Left cardiac atrium (tissue), 4 donors: ENCODE measurements around the gene DNAH5. TPM values are rescaled to one million over a fixed set of nuclear protein-coding genes. Genes with fewer than 3 reads are reported as not detected.
"Not testable (repeated sequence)": the region's sequence is repeated elsewhere in the genome, so short reads cannot be mapped to it uniquely, and the experiment has no call there.

Experiments used
- ATAC-seq, 2 donors: fragments of 200-7000 bp; cut with Tn5 transposase; one replicate each; pipeline ENCODE4 v1.9.1; 2020; ENCODE audit warnings: mild to moderate bottlenecking in 2 of 2, moderate library complexity in 2 of 2
- DNase-seq: peaks from one replicate; pipeline ENCODE4 v3.0.0-alpha.2; 2020
- intact Hi-C, 2 donors: fragments of 100-400 bp; cut with DNase I; formaldehyde crosslinking; loops; one replicate each; pipeline versions ENCODE4 v1.14.1 to v1.15.1; 2022 to 2023
- long read RNA-seq: library from polyadenylated mRNA; unstranded; transcript quantifications from one replicate; pipeline ENCODE4 v2.0.0, GENCODE V29; 2021
- total RNA-seq, 2 donors: library from RNA; stranded (reverse); fragmentation: NEBNext Ultra II Directional; extraction: Animal tissue kit (Norgen Biotek cat#: 25700); gene quantifications; one replicate each; pipeline ENCODE4 v1.2.1, GENCODE V29; 2021
- donor health status: DM: no; HTN: yes; CAD: no.
- donor health status: DM: no; HTN: yes; CAD: no; lungs with severe emphysema.
- donor health status: DM: yes; HTN: yes; CAD: no.
- donor health status: Dilated cardiomyopathy.

Gene DNAH5, protein sequence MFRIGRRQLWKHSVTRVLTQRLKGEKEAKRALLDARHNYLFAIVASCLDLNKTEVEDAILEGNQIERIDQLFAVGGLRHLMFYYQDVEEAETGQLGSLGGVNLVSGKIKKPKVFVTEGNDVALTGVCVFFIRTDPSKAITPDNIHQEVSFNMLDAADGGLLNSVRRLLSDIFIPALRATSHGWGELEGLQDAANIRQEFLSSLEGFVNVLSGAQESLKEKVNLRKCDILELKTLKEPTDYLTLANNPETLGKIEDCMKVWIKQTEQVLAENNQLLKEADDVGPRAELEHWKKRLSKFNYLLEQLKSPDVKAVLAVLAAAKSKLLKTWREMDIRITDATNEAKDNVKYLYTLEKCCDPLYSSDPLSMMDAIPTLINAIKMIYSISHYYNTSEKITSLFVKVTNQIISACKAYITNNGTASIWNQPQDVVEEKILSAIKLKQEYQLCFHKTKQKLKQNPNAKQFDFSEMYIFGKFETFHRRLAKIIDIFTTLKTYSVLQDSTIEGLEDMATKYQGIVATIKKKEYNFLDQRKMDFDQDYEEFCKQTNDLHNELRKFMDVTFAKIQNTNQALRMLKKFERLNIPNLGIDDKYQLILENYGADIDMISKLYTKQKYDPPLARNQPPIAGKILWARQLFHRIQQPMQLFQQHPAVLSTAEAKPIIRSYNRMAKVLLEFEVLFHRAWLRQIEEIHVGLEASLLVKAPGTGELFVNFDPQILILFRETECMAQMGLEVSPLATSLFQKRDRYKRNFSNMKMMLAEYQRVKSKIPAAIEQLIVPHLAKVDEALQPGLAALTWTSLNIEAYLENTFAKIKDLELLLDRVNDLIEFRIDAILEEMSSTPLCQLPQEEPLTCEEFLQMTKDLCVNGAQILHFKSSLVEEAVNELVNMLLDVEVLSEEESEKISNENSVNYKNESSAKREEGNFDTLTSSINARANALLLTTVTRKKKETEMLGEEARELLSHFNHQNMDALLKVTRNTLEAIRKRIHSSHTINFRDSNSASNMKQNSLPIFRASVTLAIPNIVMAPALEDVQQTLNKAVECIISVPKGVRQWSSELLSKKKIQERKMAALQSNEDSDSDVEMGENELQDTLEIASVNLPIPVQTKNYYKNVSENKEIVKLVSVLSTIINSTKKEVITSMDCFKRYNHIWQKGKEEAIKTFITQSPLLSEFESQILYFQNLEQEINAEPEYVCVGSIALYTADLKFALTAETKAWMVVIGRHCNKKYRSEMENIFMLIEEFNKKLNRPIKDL (N-terminal part only)
- under 1 TPM; 0.24 to 0.34 TPM for total RNA-seq
- long read RNA-seq = 0 reads

DNA sequence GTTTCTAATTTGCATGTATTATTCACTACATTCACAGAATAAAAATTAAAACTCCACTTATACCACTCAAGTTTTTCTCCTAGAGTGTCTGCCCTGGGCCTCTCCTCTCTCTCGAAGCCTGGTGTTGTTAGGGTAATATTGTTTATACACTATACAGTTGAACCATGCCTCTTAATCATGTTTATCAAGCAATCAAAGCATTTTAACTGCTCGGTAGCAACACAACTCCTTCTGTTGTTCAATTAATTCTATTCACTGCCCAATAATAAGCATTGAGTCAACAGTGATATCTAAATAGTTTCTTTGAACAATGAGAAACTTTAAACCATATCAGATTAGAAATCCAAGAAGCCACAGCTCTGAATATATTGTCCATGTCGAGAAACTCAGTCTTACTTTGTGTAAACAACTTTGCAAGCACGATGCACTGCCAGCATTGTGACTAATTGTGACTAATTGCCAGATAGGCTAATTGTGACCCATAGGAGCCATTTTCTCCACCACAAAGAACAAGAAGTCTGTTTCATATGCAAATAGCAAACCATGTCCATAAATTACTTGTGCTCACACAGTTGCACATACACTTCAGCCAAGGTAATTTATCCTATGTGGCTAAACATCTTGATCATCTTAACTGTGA is at the start of gene DNAH5:
Gene DNAH5 (minus strand): TSS at position 129 of the 640 bp plus-strand sequence. CDS start 250 bp downstream, outside the sequence.
- ATAC-seq = no peak
- intact Hi-C loops = no loop called here

DNA sequence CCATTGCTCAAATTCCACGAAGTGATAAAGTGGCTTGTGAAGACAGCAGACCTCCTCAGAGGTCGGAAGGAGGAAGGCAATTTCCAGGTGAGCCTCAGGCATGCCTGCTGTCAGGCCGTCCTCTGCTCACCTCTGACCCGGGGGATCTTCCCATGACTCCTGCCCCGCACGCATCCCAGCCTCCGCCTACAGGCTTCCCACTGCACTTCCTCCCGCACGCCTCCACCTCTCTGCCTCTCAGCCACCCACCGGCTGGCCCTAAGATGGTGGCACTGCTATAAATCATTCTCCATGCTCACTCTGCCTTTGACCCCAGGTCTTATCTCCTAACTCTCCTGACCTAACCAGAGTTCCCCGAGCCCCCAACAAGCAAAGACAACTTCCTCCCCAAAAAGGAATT is 49.4 kb upstream of the DNAH5 start:
- DNase-seq (no peak), ATAC-seq (no peak)
- intact Hi-C loops = loop anchor here (5.0 to 10.0 kb wide), 2 partner anchors 111 to 278 kb away; no protein-coding TSS in a partner anchor

More for the DNA sequence above, at the start of gene DNAH5:
- no peak for DNase-seq

DNA sequence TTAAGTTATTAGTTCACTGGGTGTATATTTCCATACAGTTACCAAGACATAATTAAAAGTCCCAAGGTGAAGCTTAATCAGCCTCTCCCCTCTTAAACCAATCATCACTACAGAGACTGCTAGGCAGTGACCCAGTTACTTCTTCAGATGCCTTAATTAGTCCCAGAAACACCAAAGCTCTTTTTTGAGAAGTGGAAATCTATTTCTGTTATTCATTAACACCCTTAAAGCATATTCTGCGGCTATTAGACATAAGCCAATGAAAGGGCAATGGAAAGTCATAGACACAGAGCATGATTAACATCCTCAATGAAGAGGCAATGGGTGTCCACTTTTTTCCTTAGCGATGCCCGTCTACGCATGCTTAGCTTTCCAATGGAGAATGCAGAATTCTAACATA is 48.3 kb upstream of the DNAH5 start:
- ATAC-seq = no peak
- intact Hi-C loops = loop anchor here (5.0 to 10.0 kb wide), 2 partner anchors 112 to 280 kb away; no protein-coding TSS in a partner anchor

DNA sequence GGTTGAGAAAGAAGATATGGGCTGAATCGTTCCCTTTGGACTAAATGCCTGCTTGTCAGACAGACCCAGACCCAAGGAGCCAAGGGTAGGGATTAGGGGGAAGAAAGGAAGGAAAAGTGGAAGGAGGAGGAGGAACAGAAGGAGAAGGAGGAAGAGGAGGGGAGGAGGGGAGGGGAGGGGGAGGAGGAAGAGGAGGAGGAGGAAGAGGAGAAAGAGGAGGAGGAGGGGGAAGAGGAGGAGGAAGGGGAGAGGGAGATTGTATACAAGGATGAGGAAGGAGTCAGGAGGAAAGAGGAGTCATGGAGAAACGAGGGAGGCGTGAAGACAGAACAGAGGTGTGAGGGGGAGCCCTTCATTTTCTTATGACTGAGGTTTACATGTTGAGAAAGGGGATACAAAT is 46.9 kb upstream of the DNAH5 start:
- DNase-seq (no peak), ATAC-seq (no peak)
- intact Hi-C loops = loop anchor here (5.0 to 10.0 kb wide), 2 partner anchors 113 to 281 kb away; no protein-coding TSS in a partner anchor

More for the DNA sequence above, 48.3 kb upstream of the DNAH5 start:
- no peak for DNase-seq

DNA sequence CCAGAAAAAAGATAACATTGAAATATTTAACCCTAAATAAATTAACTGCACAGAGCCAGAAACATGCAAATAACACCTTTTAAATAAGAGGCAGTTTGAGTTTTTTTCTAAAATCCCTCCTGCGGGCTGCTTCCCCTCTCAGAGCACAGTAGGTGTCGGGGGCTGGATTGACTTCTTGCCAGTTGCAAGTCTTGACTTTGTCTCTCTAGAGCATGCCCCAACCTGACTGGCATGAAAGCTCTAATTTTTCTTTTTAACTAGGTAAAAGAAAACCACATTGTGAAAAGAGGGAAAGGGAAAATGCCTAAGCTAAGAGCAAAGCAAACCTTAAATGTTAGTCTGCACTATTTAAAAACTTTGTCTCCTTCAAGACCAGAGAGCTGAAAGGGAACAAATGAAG is 46.4 kb upstream of the DNAH5 start:
- intact Hi-C loops = loop anchor here (5.0 to 10.0 kb wide), 2 partner anchors 114 to 281 kb away; no protein-coding TSS in a partner anchor
- ATAC-seq = no peak
- DNase-seq = no peak

DNA sequence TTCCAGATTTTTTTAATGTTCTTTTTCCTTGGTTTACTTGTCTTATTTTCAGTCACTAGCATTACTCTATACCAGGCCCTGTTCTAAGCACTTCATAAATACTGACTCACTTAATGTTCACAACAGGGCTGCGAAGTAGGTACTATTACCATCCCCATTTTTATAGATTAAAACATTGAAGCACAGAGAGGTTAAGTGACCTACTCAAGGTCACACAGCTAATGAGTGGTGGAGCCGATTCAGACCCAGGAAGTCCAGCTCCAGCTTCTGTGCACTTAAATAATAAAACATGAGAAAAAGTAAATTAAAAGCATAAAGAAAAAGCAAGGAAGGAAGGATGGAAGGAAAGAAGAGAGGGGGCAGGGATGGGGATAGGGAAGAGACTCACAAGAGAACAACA is 45.3 kb upstream of the DNAH5 start:
- DNase-seq = no peak
- intact Hi-C loops = loop anchor here (5.0 to 10.0 kb wide), 5 partner anchors 115 to 657 kb away; no protein-coding TSS in a partner anchor
- no peak for ATAC-seq

DNA sequence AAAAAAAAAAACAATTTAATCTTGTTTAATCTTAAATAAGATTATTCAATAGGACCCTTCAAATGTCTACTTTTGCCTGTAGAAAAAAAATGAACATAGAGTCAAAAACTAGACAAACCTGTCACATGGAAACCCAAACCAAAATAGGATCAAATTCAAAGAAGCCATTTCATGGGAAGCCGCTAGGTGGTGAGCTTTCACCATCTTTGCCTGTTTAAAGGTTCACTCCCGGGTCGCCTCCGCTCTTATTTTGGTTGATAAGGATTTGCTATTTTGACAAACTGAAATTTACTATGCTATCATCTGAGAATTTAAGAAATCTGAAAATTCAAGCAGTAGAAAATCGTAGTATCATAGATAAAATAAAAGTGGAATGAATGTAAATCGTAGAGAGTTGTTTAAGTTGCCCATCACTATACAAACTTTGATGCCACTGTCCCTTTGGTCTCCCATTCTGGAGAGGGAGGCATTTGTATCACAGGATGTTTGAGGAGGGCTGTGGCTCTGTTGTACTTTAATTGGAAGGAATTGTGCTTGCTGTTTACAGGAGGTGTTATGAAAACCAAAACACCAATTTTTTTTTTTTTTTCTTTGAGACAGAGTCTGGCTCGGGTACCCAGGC is 43.5 kb upstream of the DNAH5 start:
- intact Hi-C loops = loop anchor here (5.0 to 10.0 kb wide), 4 partner anchors 117 to 659 kb away; no protein-coding TSS in a partner anchor

DNA sequence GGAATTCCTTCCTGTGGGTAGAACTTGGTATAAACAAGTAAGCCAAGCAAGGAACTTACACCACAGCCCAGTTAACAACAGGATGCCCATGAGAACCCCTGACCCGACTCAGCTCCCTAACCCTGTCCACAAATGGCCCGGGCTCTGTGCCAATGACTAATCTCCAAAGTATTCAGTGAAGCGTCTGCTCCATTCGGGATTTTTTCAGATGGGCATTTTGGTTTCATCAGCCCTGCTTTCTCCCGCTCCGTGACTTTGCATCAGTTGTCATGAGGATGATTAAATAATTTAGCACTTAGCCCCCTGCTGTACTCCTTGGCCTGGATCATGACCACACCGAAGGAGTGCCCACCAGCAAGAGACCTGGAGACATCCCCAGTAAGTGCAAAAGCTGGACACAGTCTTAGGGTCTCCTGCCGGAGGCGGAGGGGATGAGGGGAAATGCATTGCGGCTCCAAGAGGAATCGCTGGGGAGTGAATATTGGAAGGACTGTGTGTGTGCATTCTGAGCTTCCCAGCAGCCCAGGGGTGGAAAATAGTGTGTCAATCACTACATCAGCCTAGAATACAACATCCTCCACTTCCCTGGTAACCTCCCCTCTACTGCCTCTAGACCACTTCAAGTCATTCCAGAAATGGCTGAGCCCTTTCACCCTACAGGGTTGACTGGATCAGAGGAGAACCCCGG is 41.4 kb upstream of the DNAH5 start:
- ATAC-seq (peak; percentile 29 to 30), DNase-seq (peak; percentile 27)
- intact Hi-C loops = loop anchor here (5.0 to 10.0 kb wide), 4 partner anchors 119 to 661 kb away; no protein-coding TSS in a partner anchor

More for the DNA sequence above, 43.5 kb upstream of the DNAH5 start:
- peak; percentile 40 for DNase-seq
- peak; percentile 53 to 72 for ATAC-seq

DNA sequence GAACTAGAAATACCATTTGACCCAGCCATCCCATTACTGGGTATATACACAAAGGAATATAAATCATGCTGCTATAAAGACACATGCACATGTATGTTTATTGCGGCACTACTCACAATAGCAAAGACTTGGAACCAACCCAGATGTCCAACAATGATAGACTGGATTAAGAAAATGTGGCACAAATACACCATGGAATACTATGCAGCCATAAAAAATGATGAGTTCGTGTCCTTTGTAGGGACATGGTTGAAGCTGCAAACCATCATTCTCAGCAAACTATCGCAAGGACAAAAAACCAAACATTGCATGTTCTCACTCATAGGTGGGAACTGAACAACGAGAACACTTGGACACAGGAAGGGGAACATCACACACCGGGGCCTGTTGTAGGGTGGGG is 40.4 kb upstream of the DNAH5 start:
- intact Hi-C loops = loop anchor here (5.0 to 10.0 kb wide), 4 partner anchors 120 to 662 kb away; no protein-coding TSS in a partner anchor
- not testable (repeated sequence) for DNase-seq, ATAC-seq

DNA sequence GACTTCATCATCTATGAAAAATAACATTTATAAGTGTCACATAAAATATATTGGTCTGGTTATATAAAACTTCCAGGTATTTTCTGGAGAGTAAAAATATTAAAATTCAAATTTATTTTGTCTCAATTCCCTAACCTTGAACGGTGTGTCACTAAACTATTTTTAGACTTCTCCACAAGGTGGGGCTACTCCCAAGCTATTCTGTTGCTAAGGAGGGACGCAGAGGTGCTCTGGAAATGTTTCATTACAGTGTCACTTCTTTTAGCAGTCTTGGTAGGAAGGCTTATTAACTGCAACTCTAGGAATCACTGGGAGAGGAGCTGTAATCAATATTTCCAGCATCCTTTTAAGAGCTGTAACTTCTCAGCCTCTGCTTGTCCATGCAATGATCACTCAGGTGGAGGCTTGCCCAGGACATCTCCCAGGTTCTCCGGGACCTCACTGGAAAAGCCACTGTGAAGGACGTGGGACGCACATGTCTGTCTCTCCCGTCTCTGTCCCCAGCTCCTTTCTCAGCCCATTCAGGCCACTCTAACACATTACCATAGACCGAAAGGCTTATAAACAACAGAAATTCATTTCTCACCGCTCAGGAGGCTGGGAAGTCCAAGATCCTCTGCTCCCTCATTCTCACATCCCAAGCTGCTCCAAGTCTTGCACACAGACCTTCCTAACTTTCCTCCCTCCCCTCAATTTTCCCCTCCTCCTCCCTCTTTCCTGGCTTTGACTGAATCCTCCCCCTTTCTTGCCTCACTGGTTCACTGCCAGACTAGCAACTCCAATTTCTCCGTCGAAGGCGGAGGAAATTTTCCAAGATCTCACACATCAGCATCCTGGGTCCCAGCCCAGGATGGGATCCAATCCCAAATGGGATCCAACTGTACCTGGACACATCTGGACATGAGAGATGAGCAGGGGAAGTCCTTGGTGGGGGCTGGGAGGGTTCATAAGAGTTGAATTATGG is 32.7 kb upstream of the DNAH5 start:
- intact Hi-C loops = no loop called here
- ATAC-seq (peak in 1 of 2 donors; percentile 63), DNase-seq (no peak)

DNA sequence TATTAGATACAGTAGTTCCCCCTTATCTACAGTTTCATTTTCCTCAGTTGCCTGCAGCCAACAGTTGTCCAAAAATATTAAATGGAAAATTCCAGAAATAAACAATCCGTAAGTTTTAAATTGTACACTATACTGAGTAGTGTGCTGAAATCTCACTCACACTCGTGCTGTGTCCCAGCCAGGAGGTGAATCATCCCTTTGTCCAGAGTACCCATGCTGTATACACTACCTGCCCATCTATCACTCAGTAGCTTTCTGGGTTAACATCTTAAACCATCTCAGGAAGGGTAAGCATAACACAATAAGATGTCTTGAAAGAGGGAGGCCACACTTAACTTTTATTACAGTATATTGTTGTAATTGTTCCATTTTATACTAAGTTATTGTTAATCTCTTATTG is 31.7 kb upstream of the DNAH5 start:
- ATAC-seq = no peak
- DNase-seq = no peak
- intact Hi-C loops = no loop called here

DNA sequence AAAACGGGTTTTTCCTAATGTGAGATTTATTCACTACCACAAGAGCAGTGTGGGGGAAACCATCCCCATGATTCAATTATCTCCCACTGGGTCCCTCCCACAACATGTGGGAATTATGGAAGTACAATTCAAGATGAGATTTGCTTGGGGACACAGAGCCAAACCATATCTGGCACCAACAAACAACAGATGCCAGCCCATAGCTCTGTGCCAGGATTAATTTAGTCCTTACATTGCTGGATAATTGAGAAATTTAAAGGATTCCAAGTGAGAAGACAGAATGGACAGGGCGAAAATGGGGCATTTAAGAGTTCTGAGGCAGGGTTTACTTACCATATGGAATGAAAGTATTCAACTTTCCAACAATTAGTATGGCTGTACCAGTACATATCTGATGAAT is 30.8 kb upstream of the DNAH5 start:
- DNase-seq (no peak), ATAC-seq (no peak)
- intact Hi-C loops = no loop called here

DNA sequence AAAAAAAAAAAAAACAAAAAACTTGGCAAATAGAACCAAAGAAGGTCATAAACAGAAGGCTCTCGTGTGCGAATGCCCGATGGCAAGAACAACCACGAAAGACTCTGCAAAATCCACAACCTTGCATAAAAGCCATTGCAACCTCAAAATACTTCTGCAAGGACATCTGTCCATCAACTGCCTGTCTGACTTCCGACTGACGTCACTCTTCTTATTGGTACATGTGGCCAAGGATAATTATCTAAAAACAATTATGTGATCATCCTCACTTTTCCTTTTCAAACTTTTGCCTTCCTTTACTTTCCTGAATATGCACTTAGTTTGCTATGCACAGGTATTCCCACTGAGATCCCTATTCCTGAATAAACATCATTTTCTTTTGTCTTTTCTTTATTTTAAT is 29.2 kb upstream of the DNAH5 start:
- intact Hi-C loops = no loop called here
- no peak for DNase-seq
- ATAC-seq = no peak

DNA sequence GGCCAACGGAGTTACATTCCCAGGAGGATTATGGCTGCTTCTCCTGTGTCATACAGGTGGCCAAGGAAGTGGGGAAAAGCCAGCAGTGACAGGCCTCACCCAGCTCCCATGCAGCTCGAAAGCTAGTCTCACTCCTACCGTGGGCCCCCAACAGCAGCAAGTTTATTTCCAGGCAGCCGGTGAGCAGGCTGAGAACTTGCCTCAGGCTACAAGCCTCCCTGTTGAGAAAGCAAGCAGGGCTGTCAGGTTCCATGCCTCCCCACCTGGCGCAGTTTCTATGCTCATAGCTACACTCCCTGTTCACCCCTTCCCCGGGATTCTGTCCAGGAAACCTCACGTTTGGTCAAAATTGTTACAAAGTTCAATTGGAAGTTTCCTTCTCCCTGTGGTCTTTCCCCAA is 27.5 kb upstream of the DNAH5 start:
- DNase-seq (no peak), ATAC-seq (no peak)
- intact Hi-C loops = no loop called here

DNA sequence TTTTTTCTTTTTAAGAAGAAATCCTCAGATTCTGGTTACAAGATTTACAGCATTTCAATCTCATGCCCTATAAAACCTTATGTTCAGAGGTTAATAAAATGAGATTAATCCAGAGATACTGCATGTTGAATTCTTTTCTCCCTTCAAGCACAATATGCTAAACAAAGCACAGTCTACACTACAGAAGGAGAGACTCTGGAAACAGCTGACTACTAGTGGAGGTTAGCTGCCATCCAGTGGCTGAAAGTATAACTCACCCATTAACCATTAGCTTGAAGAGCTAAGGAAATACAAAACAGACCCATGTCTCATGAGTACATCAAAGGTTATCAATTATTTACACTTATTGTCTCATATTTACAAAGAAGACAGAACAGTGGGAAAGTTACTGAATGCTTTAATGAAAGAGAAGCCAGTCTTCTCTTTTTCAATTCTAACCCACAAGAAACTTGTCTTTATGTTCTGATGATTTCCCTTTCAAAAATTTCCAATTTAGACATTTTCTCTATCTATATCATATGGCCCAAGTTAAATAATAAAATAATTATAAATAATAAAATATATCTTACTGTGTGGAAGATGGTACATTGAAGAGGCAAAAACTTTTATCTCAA is 12.7 kb upstream of the DNAH5 start:
- DNase-seq (no peak), ATAC-seq (peak; percentile 71 to 76)

DNA sequence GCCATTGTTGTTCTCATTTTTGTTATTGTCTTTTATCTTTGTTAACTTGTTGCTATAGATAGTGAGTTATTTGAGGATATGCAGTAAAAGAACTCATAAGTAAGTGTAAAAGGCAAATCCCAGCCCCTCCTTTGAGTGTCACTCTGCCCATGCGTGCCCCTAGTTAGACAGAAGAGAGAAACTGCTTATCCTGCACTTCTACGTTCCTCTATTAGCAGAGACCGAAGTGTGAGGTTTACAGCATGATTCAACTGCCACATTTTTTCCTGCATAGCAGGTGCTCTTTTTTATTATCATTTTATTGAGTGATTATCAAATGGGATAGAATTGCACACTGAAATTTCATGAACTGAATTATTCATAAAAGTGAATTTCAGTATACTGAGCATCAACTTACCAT is 12.0 kb upstream of the DNAH5 start:
- intact Hi-C loops = no loop called here
- ATAC-seq (no peak), DNase-seq (no peak)

More for the DNA sequence above, 12.7 kb upstream of the DNAH5 start:
- intact Hi-C loops = no loop called here
